PC-9 (cell line): ENCODE results near the gene TMEM43. TPM values are rescaled to one million over a fixed set of nuclear protein-coding genes. Genes with fewer than 3 reads are reported as not detected.

Experiments used
- BruUV-seq: library from RNA; stranded (reverse); fragments of 400-500 nt; replicated peaks from 2 replicates; lab custom pipeline; 2021; lab: Mats Ljungman, UMichigan
- CTCF ChIA-PET: fragments of 300-600 bp; sonication (Branson Sonifier 250); formaldehyde crosslinking; loops from one replicate; lab custom pipeline; 2022; ENCODE audit warnings: antibody characterized with exemption; lab: Charles Lee
- POLR2A ChIA-PET: fragments of 300-600 bp; sonication (Branson Sonifier 250); formaldehyde crosslinking; loops from one replicate; lab custom pipeline; 2022; ENCODE audit warnings: antibody characterized with exemption; ENCODE audit not compliant: unreplicated experiment; lab: Charles Lee
- DNase-seq, 2 experiments: peaks; one replicate each; pipeline versions ENCODE4 v3.0.0 to v3.0.0-alpha.2; 2015 to 2022; ENCODE audit warnings: mixed read lengths in 1 of 2
- H2AFZ ChIP-seq: fragments of 200-600 bp; sonication (generic); 2 replicates; pipeline ENCODE4 v1.8.1; 2017; ENCODE audit warnings: antibody characterized with exemption
- H3F3A ChIP-seq: fragments of 200-600 bp; sonication (generic); 2 replicates; pipeline ENCODE4 v1.8.1; 2017; ENCODE audit warnings: antibody characterized with exemption, mild to moderate bottlenecking, low read depth; ENCODE audit not compliant: insufficient read depth
- H3K27ac ChIP-seq: fragments of 200-600 bp; sonication (generic); 2 replicates; pipeline ENCODE4 v1.6.1; 2016; ENCODE audit warnings: mixed run types
- H3K27me3 ChIP-seq: fragments of 200-600 bp; sonication (generic); 2 replicates; pipeline ENCODE4 v1.6.1; 2016; ENCODE audit warnings: low read depth, mixed run types; ENCODE audit not compliant: insufficient read depth
- H3K36me3 ChIP-seq: fragments of 200-600 bp; sonication (generic); 2 replicates; pipeline ENCODE4 v1.6.1; 2016; ENCODE audit warnings: low read depth, mixed run types
- H3K4me1 ChIP-seq: fragments of 200-600 bp; sonication (generic); replicated peaks from 2 replicates; pipeline ENCODE4 v1.6.1; 2016; ENCODE audit warnings: mixed run types; ENCODE audit not compliant: insufficient read depth
- H3K4me2 ChIP-seq: fragments of 200-600 bp; sonication (generic); 2 replicates; pipeline ENCODE4 v1.6.1; 2017; ENCODE audit warnings: mixed run types
- H3K4me3 ChIP-seq: fragments of 200-600 bp; sonication (generic); 2 replicates; pipeline ENCODE4 v1.6.1; 2016; ENCODE audit warnings: mixed run types
- H3K79me2 ChIP-seq: fragments of 200-600 bp; sonication (generic); 2 replicates; pipeline ENCODE4 v1.6.1; 2017; ENCODE audit warnings: low read depth, mixed run types
- H3K9me2 ChIP-seq: fragments of 200-600 bp; sonication (generic); 2 replicates; pipeline ENCODE4 v1.8.1; 2017; ENCODE audit warnings: mild to moderate bottlenecking; ENCODE audit not compliant: insufficient read depth
- H3K9me3 ChIP-seq: fragments of 200-600 bp; sonication (generic); 2 replicates; pipeline ENCODE4 v1.8.1; 2016; ENCODE audit warnings: low read depth; ENCODE audit not compliant: insufficient read depth
- H4K20me1 ChIP-seq: fragments of 200-600 bp; sonication (generic); 2 replicates; pipeline ENCODE4 v1.8.1; 2017; ENCODE audit not compliant: insufficient read depth
- CTCF ChIP-seq: fragments of 200-600 bp; sonication (generic); conservative IDR thresholded peaks from 2 replicates; pipeline ENCODE4 v1.6.1; 2017; ENCODE audit warnings: mixed run types, antibody characterized with exemption, mild to moderate bottlenecking, moderate library complexity
- EZH2 ChIP-seq: fragments of 200-600 bp; sonication (generic); IDR thresholded peaks from 2 replicates; pipeline ENCODE4 v1.8.0; 2017; ENCODE audit warnings: antibody characterized with exemption, low read depth
- intact Hi-C: fragments of 100-400 bp; cut with micrococcal nuclease; formaldehyde crosslinking; loops from one replicate; pipeline ENCODE4 v1.10.0; 2022; ENCODE audit not compliant: unreplicated experiment
- total RNA-seq: library from RNA; stranded (reverse); gene quantifications from 2 replicates; pipeline ENCODE4 v1.2.3, GENCODE V29; 2021

The TMEM43 gene
- total RNA-seq, 1 experiment from 2014 or later, result 64.7 TPM

GRCh38 chr3:14174483-14174882 lies 49.6 kb downstream of the TMEM43 start:
- no peaks in the 10 kb centered on the region for H3K9me3 ChIP-seq
- H3K4me2 ChIP-seq, result no peak overlapping the region
- H3F3A ChIP-seq, result 0 out of 2 replicates have a peak, but pooled peaks cover 4% of the 10 kb centered on the region
- intact Hi-C loops, result no loop called here
- ChIA-PET POLR2A (no interaction called here), CTCF (no interaction called here)
- no peaks in the 10 kb centered on the region for H3K27me3 ChIP-seq
- H3K9me2 ChIP-seq, result no peaks in the 10 kb centered on the region
- H2AFZ ChIP-seq, result no peak overlapping the region
- no peak for DNase-seq
- no peak overlapping the region for H3K27ac ChIP-seq
- H4K20me1 ChIP-seq, result no peaks in the 10 kb centered on the region
- H3K4me3 ChIP-seq, result no peak overlapping the region
- TF ChIP-seq EZH2, result no peak
- no peak for TF ChIP-seq CTCF
- no TSS peak for BruUV-seq
- H3K36me3 ChIP-seq, result peaks cover 26% of the 10 kb centered on the region
- H3K4me1 ChIP-seq, result peaks cover 25% of the 10 kb centered on the region
- peaks cover 41% of the 10 kb centered on the region for H3K79me2 ChIP-seq

- ChIA-PET POLR2A (no interaction called here), CTCF (no interaction called here)
- no peaks in the 10 kb centered on the region for H3K27me3 ChIP-seq
- H3K4me1 ChIP-seq, result peaks cover 30% of the 10 kb centered on the region
- peaks cover 16% of the 10 kb centered on the region for H3K36me3 ChIP-seq
- peaks cover 51% of the 10 kb centered on the region for H3K79me2 ChIP-seq
- H3K9me2 ChIP-seq, result no peaks in the 10 kb centered on the region
- no peak overlapping the region for H3K4me2 ChIP-seq
- H2AFZ ChIP-seq, result no peak overlapping the region
- TF ChIP-seq CTCF (no peak), EZH2 (no peak)
- H3K27ac ChIP-seq, result no peak overlapping the region
- H4K20me1 ChIP-seq, result no peaks in the 10 kb centered on the region
- H3K9me3 ChIP-seq, result no peaks in the 10 kb centered on the region
- no peak for DNase-seq
- no TSS peak for BruUV-seq
- intact Hi-C loops, result loop anchor here (5.0 kb wide), 3 partner anchors 158 to 477 kb away; partner anchors contain the start of gene CCDC174
- no peak overlapping the region for H3K4me3 ChIP-seq
- H3F3A ChIP-seq, result 0 out of 2 replicates have a peak, but pooled peaks cover 4% of the 10 kb centered on the region
These were observed 50.7 kb downstream of the TMEM43 start for GRCh38 chr3:14175383-14176037.

- ChIA-PET POLR2A (interaction anchor here (0.6 kb wide), 2 partner anchors 10 to 474 kb away, joined by 3 to 4 read pairs; partner anchors contain the start of gene CCDC174), CTCF (interaction anchor here (0.7 to 1.4 kb wide), 2 partner anchors 199 to 281 kb away, joined by 3 to 4 read pairs; no protein-coding TSS in a partner anchor)
- TSS peak; percentile 64 for BruUV-seq
- H3K4me1 ChIP-seq, result peaks cover 19% of the 10 kb centered on the region
- H4K20me1 ChIP-seq, result no peaks in the 10 kb centered on the region
- DNase-seq, result no peak
- peak overlapping the region; percentile 69 for H3K4me3 ChIP-seq
- intact Hi-C loops, result loop anchor here (1.0 to 5.0 kb wide), 6 partner anchors 33 to 475 kb away; partner anchors contain the start of genes CCDC174 and CHCHD4
- H3K9me3 ChIP-seq, result no peaks in the 10 kb centered on the region
- peak overlapping the region; percentile 99 for H3K4me2 ChIP-seq
- H3K79me2 ChIP-seq, result peaks cover 65% of the 10 kb centered on the region
- H3K27ac ChIP-seq, result peak overlapping the region; percentile 33
- H2AFZ ChIP-seq, result peak overlapping the region; percentile 94
- H3K36me3 ChIP-seq, result peaks cover 19% of the 10 kb centered on the region
- TF ChIP-seq EZH2, result no peak
- no peak for TF ChIP-seq CTCF
- H3K27me3 ChIP-seq, result no peaks in the 10 kb centered on the region
- no peaks in the 10 kb centered on the region for H3K9me2 ChIP-seq
- H3F3A ChIP-seq, result peaks cover 5% of the 10 kb centered on the region; the same call in 1 of the 2 replicates
These were observed 52.9 kb downstream of the TMEM43 start for GRCh38 chr3:14177580-14178246.
